ENCODE data around the gene TBX6.
"Not testable (repeated sequence)": the region's sequence is repeated elsewhere in the genome, so short reads cannot be mapped to it uniquely, and the experiment has no call there.

TBX6 gene

DNA sequence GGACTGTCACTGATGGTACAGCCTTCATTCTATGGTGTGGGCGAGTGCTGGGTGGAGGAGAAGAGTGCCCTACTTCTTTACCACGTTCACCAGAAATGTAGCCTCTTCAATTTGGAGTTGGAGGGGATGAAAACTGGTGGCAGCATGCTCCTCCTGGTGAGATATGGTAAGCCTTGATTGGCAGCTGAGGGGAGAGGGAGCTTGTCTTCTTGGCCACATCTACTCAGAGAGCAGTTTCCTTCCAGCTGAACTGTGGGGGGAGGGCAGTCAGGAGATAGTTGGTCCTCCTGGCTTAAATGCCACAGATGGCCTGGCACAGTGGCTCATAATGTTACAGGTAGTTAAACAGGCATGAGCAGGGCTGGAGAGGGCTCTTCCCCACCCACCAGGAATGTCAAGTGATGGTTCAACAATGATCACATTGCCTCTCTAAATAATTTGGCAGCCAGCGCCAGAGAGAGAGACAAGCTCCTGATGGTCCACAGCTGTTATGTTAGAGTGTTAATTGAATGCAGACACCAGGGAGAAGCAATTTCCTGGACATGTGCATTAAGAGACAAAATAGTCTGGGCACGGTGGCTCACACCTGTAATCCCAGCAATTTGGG, 40.2 kb upstream of the TBX6 start:
- ChIA-PET CTCF (no interaction called here), POLR2A (ENCODE audit: low non-redundant PET) (no interaction called here)
- H3K27ac ChIP-seq: no peak overlapping the region
- TF ChIP-seq, protein P1, sequence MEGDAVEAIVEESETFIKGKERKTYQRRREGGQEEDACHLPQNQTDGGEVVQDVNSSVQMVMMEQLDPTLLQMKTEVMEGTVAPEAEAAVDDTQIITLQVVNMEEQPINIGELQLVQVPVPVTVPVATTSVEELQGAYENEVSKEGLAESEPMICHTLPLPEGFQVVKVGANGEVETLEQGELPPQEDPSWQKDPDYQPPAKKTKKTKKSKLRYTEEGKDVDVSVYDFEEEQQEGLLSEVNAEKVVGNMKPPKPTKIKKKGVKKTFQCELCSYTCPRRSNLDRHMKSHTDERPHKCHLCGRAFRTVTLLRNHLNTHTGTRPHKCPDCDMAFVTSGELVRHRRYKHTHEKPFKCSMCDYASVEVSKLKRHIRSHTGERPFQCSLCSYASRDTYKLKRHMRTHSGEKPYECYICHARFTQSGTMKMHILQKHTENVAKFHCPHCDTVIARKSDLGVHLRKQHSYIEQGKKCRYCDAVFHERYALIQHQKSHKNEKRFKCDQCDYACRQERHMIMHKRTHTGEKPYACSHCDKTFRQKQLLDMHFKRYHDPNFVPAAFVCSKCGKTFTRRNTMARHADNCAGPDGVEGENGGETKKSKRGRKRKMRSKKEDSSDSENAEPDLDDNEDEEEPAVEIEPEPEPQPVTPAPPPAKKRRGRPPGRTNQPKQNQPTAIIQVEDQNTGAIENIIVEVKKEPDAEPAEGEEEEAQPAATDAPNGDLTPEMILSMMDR (conservative IDR thresholded peaks at IDR 0.05; ENCODE audit: low read depth): no peak
- no peak for DNase-seq (ENCODE audit: low spot score)

DNA sequence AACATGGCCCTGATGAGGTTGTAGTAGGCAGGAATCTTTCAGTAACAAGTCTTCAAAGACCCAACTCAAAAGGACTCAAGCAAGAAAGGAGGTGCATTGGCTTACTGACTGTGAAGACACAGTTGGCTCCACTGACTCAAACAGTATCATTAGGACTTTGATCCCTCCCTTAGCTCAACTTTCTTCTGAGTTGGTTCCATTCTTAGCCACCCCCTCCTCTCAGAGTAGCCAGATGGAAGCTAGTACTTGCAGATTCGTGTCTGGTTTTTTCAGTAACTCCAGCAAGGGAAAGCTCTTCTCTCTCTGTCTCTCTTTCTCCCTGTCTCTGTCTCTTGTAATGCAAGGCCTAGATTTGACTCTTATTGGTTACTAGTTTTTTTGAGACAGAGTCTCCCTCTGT, 36.3 kb upstream of the TBX6 start:
- no peak for DNase-seq (ENCODE audit: low spot score)
- ChIA-PET CTCF (no interaction called here), POLR2A (ENCODE audit: low non-redundant PET) (no interaction called here)
- H3K27ac ChIP-seq: no peak overlapping the region
- TF ChIP-seq, protein P1 (conservative IDR thresholded peaks at IDR 0.05; ENCODE audit: low read depth): no peak

DNA sequence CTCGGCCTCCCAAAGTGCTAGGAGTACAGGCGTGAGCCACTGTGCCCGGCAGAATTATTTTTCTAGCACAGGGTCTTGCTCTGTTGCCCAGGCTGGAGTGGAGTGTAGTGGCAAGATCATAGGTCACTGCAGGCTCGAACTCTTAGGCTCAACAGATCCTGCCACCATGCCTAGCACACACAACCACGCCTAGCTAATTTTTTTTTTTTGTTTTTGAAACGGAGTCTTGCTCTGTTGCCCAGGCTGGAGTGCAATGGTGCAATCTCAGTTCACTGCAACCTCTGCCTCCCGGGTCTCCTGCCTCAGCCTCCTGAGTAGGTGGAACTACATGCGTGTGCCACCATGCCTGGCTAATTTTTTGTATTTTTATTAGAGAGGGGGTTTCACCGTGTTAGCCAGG, 34.0 kb upstream of the TBX6 start:
- CTCF ChIA-PET: interaction anchor here (0.6 to 1.0 kb wide), 2 partner anchors 14 to 23 kb away, joined by 3 to 8 read pairs; no protein-coding TSS in a partner anchor
- DNase-seq (ENCODE audit: low spot score); H3K27ac ChIP-seq; POLR2A ChIA-PET (ENCODE audit: low non-redundant PET): not testable (repeated sequence)

DNA sequence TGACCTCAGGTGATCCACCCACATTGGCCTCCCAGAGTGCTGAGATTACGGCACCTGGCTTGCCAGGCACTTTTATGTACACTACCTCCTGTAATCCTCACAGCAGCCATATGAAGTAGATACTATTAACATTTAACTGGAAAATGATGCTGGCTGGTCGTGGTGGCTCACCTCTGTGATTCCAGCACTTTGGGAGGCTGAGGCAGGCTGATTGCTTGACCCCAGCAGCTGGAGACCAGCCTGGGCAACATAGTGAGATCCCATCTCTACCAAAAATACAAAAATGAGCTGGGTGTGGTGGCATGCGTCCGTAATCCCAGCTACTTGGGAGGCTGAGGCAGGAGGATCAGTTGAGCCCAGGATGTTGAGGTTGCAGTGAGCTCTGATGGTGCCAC, 33.3 kb upstream of the TBX6 start:
- H3K27ac ChIP-seq: peak overlapping the region; percentile 77
- CTCF ChIA-PET: interaction anchor here (0.6 to 1.3 kb wide), 3 partner anchors 22 to 50 kb away, joined by 3 to 6 read pairs (median 3); partner anchors contain the start of gene TBX6
- POLR2A ChIA-PET (ENCODE audit: low non-redundant PET): no interaction called here
- TF ChIP-seq, protein P1 (conservative IDR thresholded peaks at IDR 0.05; ENCODE audit: low read depth): no peak
- DNase-seq (ENCODE audit: low spot score): no peak

DNA sequence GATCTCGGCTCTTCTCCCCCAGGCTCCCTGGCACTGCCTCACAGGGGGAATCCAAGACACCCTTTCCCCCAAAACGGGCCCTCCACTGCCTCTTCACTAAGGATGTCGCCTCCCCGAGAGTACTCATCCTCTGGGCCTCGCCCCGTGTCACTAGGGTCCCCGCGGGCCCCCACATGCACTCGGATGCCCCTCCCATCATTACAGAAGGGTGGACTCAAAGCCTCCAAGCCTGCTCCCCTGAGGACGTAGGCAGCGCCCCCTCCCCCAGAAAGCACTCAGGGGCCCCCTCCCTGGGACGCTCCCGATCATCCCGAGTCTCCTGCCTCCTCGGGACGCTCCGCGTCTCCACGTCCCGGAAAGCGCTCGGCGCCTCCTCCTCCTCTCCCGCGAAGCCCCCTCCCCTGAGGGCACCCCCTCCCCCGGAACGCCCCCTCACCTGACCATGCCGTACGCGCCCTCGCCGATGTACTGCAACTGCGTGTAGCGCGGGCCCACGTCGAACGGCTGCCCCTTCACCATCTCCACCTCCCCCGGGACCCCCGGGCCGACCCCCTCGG, 31.0 kb upstream of the TBX6 start:
- CTCF ChIA-PET: no interaction called here
- TF ChIP-seq, protein P1 (conservative IDR thresholded peaks at IDR 0.05; ENCODE audit: low read depth): no peak

DNA sequence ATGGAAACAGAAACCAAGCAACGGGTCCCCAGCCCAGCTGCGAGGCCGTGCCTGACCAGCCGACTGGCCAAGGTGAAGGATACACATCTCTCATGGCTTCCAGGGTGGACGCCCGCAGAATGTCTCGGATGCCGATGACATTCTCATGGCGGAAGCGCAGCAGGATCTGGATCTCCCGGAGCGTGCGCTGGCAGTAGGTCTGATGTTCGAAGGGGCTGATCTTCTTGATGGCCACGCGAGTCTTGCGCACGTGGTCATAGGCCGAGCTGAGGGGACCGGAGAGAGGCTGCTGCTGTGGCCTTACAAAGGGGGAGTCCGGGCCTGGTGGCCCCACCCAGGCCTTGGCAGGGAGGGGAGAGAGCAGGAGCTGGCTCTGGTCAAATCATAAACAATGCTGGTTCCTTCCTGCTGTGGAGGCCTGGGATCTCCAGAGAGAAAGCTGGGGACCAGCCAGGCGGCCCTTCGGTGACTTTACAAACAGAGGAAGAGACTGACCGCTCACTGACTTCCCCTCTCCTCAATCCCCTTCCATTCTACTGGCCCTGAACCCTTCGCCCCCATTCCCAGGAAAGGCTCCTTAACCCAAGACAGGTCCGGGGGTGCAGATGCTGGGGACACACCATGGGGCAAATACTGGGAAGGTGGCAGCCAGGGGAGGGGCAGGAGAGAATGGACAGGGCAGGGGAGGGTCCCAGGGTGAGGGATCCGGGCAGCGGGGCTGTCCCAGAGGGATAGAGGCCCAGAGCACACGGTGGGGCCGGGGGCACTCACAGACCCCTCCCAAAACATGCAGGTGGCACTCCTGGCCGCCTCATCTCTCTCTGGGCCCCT, 30.2 kb upstream of the TBX6 start:
- ChIA-PET POLR2A (ENCODE audit: low non-redundant PET) (no interaction called here), CTCF (interaction anchor here (0.7 kb wide), 1 partner anchor 10 kb away, joined by 3 read pairs; no protein-coding TSS in a partner anchor)
- DNase-seq (ENCODE audit: low spot score): no peak
- H3K27ac ChIP-seq: peak overlapping the region; percentile 77
- TF ChIP-seq, protein P1 (conservative IDR thresholded peaks at IDR 0.05; ENCODE audit: low read depth): no peak

More for the DNA sequence above, 31.0 kb upstream of the TBX6 start:
- H3K27ac ChIP-seq: peak overlapping the region; percentile 77
- POLR2A ChIA-PET (ENCODE audit: low non-redundant PET): no interaction called here
- DNase-seq (ENCODE audit: low spot score): no peak

All from RWPE1 (cell line).